Measurements from ENCODE around the gene GRIA1.

DNA sequence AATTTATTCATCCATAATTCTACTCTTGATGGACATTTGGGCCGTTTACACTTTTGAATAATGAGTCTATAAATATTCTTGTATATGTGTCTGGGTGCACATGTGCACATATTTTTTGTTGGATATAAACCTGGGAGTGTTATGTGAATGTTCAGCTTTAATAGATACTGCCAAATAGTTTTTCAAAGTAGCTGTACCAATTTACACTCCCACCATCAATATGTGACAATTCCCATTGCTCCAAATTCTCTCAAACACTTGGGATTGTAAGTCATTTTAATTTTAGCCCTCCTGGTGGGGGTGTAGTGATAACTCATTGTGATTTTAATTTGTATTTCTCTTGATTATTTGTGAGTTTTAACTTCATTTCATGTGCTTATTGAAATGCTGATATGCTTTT is 114.9 kb downstream of the GRIA1 start:
- TF ChIP-seq, protein P1, sequence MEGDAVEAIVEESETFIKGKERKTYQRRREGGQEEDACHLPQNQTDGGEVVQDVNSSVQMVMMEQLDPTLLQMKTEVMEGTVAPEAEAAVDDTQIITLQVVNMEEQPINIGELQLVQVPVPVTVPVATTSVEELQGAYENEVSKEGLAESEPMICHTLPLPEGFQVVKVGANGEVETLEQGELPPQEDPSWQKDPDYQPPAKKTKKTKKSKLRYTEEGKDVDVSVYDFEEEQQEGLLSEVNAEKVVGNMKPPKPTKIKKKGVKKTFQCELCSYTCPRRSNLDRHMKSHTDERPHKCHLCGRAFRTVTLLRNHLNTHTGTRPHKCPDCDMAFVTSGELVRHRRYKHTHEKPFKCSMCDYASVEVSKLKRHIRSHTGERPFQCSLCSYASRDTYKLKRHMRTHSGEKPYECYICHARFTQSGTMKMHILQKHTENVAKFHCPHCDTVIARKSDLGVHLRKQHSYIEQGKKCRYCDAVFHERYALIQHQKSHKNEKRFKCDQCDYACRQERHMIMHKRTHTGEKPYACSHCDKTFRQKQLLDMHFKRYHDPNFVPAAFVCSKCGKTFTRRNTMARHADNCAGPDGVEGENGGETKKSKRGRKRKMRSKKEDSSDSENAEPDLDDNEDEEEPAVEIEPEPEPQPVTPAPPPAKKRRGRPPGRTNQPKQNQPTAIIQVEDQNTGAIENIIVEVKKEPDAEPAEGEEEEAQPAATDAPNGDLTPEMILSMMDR (IDR thresholded peaks at IDR 0.05): no peak
- TF ChIP-seq POLR2A (IDR thresholded peaks at IDR 0.05): no peak

Measured in breast epithelium (tissue), 3 donors.